Urinary bladder (tissue), 4 donors: ENCODE results near the gene MGP. TPM values are rescaled to one million over a fixed set of nuclear protein-coding genes. Genes with fewer than 3 reads are reported as not detected.
A peak's percentile ranks its signal among the peaks of the same experiment; 100 is the strongest.

Experiments
- DNase-seq: peaks from one replicate; pipeline ENCODE4 v3.0.0-alpha.2; 2015; ENCODE audit errors: extremely low spot score
- H3K27ac ChIP-seq: one replicate; pipeline ENCODE4 v1.5.1; 2013; ENCODE audit warnings: low read depth, mild to moderate bottlenecking, moderate library complexity
- H3K36me3 ChIP-seq: one replicate; pipeline ENCODE4 v1.6.1; 2013; ENCODE audit warnings: mild to moderate bottlenecking, moderate library complexity; ENCODE audit not compliant: insufficient read depth
- H3K4me1 ChIP-seq: one replicate; pipeline ENCODE4 v1.6.1; 2013; ENCODE audit warnings: mild to moderate bottlenecking, moderate library complexity; ENCODE audit not compliant: insufficient read depth
- H3K4me3 ChIP-seq: one replicate; pipeline ENCODE4 v1.5.1; 2013; ENCODE audit warnings: low read depth, low read length
- WGBS: extraction: QIAGEN DNeasy Blood & Tissue Kit; methylation state at CpG from one replicate; pipeline ENCODE4 v1.1.7; 2013; 5-methylcytosine and 5-hydroxymethylcytosine counted together
- polyA plus RNA-seq: library from polyadenylated mRNA; stranded (reverse); fragments of 200-250 nt; gene quantifications from one replicate; pipeline ENCODE4 v1.2.3, GENCODE V29; 2013
- total RNA-seq: library from RNA; depleted of rRNA; stranded (reverse); fragments of >200 nt; gene quantifications from one replicate; pipeline ENCODE4 v1.2.3, GENCODE V29; 2014
- donor health status: healthy with polysubstance abuse.
- donor health status: healthy.

Gene MGP
- 487 TPM for total RNA-seq
- polyA plus RNA-seq, result 596 TPM

GRCh38 chr12:14885718-14886221 is at the start of gene MGP:
TSS of gene MGP (minus strand) at chr12:14885854. CDS start at chr12:14885791, 63 bp downstream.
- H3K4me1 ChIP-seq, result no peaks in the 10 kb centered on the region
- H3K27ac ChIP-seq, result peak within 1 kb of the TSS; percentile 19
- peak within 1 kb of the TSS; percentile 29 for H3K4me3 ChIP-seq
- 14% methylated on average over 6 of the region's 6 CpGs for WGBS
- DNase-seq, result peak; percentile 49
- H3K36me3 ChIP-seq, result peaks cover 2% of the 10 kb centered on the region

- Histone ChIP-seq H3K36me3 (no peaks in the 10 kb centered on the region), H3K4me1 (peaks cover 2% of the 10 kb centered on the region), H3K27ac (peak overlapping the region; percentile 29), H3K4me3 (no peak overlapping the region)
- WGBS, result 52% methylated on average over 4 of the region's 4 CpGs
- no peak for DNase-seq
Measured at GRCh38 chr12:14935031-14935430, 49.4 kb upstream of the MGP start.

- DNase-seq, result no peak
- peak overlapping the region; percentile 29 for H3K27ac ChIP-seq
- 96% methylated on average over 2 of the region's 2 CpGs for WGBS
Measured at GRCh38 chr12:14934511-14934910, 48.9 kb upstream of the MGP start.

GRCh38 chr12:14931791-14932560 is 46.3 kb upstream of the MGP start:
- 90% methylated on average over 7 of the region's 7 CpGs for WGBS
- Histone ChIP-seq H3K36me3 (no peaks in the 10 kb centered on the region), H3K4me1 (peaks cover 2% of the 10 kb centered on the region), H3K27ac (no peak overlapping the region), H3K4me3 (no peak overlapping the region)
- DNase-seq, result no peak

More at GRCh38 chr12:14934511-14934910, 48.9 kb upstream of the MGP start:
- H3K36me3 ChIP-seq, result no peaks in the 10 kb centered on the region
- H3K4me1 ChIP-seq, result peaks cover 2% of the 10 kb centered on the region
- no peak overlapping the region for H3K4me3 ChIP-seq

- peaks cover 2% of the 10 kb centered on the region for H3K4me1 ChIP-seq
- WGBS, result 65% methylated on average over 4 of the region's 4 CpGs
- no peak overlapping the region for H3K27ac ChIP-seq
- no peak for DNase-seq
- H3K4me3 ChIP-seq, result no peak overlapping the region
- H3K36me3 ChIP-seq, result no peaks in the 10 kb centered on the region
Measured at GRCh38 chr12:14931359-14931758, 45.7 kb upstream of the MGP start.

- DNase-seq, result no peak
- H3K36me3 ChIP-seq, result no peaks in the 10 kb centered on the region
- no peak overlapping the region for H3K27ac ChIP-seq
- H3K4me1 ChIP-seq, result no peaks in the 10 kb centered on the region
- no peak overlapping the region for H3K4me3 ChIP-seq
Measured at GRCh38 chr12:14930299-14930698, 44.6 kb upstream of the MGP start.

GRCh38 chr12:14928931-14929330 is 43.3 kb upstream of the MGP start:
- peak; percentile 89 for DNase-seq
- 16% methylated on average over 4 of the region's 4 CpGs for WGBS
- no peaks in the 10 kb centered on the region for H3K36me3 ChIP-seq
- H3K4me1 ChIP-seq, result no peaks in the 10 kb centered on the region
- H3K4me3 ChIP-seq, result no peak overlapping the region
- H3K27ac ChIP-seq, result no peak overlapping the region

GRCh38 chr12:14927267-14927666 is 41.6 kb upstream of the MGP start:
- H3K27ac ChIP-seq, result no peak overlapping the region
- no peak for DNase-seq
- WGBS, result 86% methylated on average over 3 of the region's 3 CpGs
- no peaks in the 10 kb centered on the region for H3K36me3 ChIP-seq
- no peaks in the 10 kb centered on the region for H3K4me1 ChIP-seq
- no peak overlapping the region for H3K4me3 ChIP-seq

GRCh38 chr12:14924541-14924940 is 38.9 kb upstream of the MGP start:
- Histone ChIP-seq H3K27ac (no peak overlapping the region), H3K36me3 (no peaks in the 10 kb centered on the region), H3K4me3 (no peak overlapping the region), H3K4me1 (no peaks in the 10 kb centered on the region)
- no peak for DNase-seq
- WGBS, result 87% methylated on average over 3 of the region's 3 CpGs

GRCh38 chr12:14923944-14924343 is 38.3 kb upstream of the MGP start:
- Histone ChIP-seq H3K4me3 (no peak overlapping the region), H3K36me3 (no peaks in the 10 kb centered on the region), H3K4me1 (no peaks in the 10 kb centered on the region), H3K27ac (no peak overlapping the region)
- DNase-seq, result no peak
- 98% methylated on average over 2 of the region's 2 CpGs for WGBS

GRCh38 chr12:14921218-14921617 is 35.6 kb upstream of the MGP start:
- no peaks in the 10 kb centered on the region for H3K4me1 ChIP-seq
- no peak overlapping the region for H3K27ac ChIP-seq
- no peak for DNase-seq
- H3K36me3 ChIP-seq, result no peaks in the 10 kb centered on the region
- no peak overlapping the region for H3K4me3 ChIP-seq
- 94% methylated on average over 2 of the region's 2 CpGs for WGBS

- no peak overlapping the region for H3K27ac ChIP-seq
- H3K36me3 ChIP-seq, result no peaks in the 10 kb centered on the region
- H3K4me3 ChIP-seq, result no peak overlapping the region
- H3K4me1 ChIP-seq, result no peaks in the 10 kb centered on the region
- no peak for DNase-seq
- 78% methylated on average over 7 of the region's 7 CpGs for WGBS
Measured at GRCh38 chr12:14920475-14921126, 34.9 kb upstream of the MGP start.

GRCh38 chr12:14919455-14919854 is 33.8 kb upstream of the MGP start:
- no peaks in the 10 kb centered on the region for H3K4me1 ChIP-seq
- no peak overlapping the region for H3K4me3 ChIP-seq
- no peak for DNase-seq
- no peak overlapping the region for H3K27ac ChIP-seq
- H3K36me3 ChIP-seq, result no peaks in the 10 kb centered on the region

- 83% methylated on average over 2 of the region's 2 CpGs for WGBS
- H3K27ac ChIP-seq, result no peak overlapping the region
- DNase-seq, result no peak
- no peak overlapping the region for H3K4me3 ChIP-seq
- no peaks in the 10 kb centered on the region for H3K4me1 ChIP-seq
- no peaks in the 10 kb centered on the region for H3K36me3 ChIP-seq
Measured at GRCh38 chr12:14915736-14916135, 30.1 kb upstream of the MGP start.
